D341Med (cell line): ENCODE data around the gene NCOA7.
"Not testable (repeated sequence)": the region's sequence is repeated elsewhere in the genome, so short reads cannot be mapped to it uniquely, and the experiment has no call there.

Source experiments
- DNase-seq: peaks from one replicate; pipeline ENCODE4 v3.0.0; 2012; ENCODE audit warnings: low spot score

Gene NCOA7

DNA sequence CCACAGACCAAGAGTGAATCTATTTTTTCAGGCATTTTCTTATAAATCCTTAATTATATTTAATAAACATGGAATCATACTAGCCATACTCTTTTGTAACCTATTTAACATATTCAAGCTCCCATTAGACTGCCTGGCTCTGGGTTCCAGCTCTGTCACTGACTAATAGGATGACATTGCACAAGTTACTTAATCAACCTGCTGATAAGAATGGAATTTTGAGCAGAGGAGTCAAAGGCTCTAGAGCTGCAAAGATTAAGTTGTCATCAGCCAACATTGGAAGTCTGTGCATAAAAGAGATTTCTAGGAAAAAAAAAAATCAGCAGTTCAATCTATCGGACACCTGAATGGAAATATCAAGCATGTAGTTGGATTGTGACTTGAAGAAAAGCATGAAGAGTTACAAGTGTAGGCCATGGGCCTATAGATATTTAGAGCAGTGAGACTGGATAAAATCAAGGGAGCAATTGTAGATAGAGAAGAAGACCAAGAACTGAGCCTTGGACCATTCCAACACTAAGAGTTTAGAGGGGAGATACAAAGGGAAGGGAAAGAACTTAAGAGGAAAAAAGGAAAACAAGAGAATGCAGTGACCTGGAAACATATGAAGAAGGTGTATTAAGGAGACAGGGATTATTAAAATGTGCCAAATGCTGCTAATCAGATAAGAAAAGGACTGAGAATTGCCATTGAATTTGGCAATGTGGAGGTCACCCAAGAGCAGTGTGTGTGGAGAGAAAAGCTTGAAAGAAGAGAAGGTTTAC lies 154.8 kb downstream of the NCOA7 start:
- no peak for DNase-seq

DNA sequence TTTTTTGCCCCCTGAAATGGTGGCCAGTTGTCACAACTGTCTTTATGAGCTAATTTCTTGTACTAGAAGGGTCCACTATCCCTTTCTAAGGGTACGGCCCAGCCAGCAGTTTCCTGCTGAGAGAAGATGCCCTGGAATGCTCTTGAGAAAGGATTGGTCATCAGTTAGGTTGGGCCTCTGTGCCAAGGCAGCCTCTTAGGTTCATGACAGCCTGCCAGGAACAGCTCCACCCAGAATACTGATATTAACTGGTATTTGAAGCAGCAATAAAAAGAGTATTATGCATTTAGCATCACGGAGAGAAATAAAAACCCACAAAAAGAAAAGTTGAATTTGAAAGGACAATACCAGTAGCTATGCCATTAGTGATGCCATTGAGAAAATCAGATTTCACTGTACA lies 156.9 kb downstream of the NCOA7 start:
- DNase-seq: no peak

DNA sequence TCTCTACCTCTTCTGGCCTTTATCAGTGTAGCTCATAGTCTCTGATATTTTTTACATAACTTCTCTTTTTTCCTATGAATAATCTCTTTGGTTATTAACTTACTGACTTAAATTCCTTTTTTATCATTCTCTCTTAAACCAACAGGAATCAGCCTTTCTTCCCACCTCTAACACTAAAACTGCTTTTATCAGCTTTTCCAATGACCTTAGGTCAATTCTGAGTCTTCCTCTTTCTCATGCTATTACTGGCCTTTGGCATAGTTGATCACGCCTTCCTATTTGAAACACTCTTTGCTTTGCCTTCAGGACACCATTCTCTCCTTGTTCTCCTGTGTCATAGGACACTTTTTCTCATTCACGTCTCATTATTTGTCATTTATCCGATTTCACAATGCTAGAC lies 157.7 kb downstream of the NCOA7 start:
- no peak for DNase-seq

DNA sequence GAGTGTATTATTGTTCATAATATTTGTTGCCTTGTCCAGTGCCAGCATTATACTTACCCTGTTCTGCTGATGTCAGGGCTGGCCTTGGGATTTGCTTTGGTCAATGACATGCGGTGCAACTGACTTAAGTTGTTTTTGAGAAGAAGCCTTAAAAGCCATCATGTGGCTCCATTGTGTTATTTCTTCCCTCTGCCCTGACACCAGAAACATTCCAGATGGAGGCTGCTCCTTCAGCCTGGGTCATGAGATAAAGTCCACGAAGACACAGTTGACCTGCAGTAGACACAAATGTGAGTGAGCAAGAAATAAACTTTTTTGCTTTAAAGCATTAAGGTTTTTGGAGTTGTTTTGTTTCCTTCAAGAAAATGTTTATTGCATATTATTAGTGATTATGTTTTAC lies 158.3 kb downstream of the NCOA7 start:
- no peak for DNase-seq

DNA sequence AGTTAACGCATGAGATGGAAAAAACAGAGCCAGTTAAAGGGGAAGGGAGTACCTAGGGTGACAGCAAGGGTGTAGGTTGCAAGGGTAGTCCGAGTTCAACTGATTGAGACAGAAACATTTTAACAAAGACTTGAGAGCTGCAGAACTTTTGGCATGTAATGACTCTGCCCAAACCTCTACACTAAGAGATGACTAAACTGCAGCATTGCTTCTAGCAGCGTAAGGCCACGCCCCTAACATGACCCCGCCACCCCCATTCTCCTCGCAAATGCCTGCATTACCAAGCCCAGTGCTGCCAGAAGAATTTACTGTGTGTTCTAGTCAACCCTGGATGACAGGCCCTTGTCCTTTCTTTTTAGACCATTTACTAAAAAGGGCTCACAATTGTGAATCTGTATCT lies 159.5 kb downstream of the NCOA7 start:
- DNase-seq: no peak

DNA sequence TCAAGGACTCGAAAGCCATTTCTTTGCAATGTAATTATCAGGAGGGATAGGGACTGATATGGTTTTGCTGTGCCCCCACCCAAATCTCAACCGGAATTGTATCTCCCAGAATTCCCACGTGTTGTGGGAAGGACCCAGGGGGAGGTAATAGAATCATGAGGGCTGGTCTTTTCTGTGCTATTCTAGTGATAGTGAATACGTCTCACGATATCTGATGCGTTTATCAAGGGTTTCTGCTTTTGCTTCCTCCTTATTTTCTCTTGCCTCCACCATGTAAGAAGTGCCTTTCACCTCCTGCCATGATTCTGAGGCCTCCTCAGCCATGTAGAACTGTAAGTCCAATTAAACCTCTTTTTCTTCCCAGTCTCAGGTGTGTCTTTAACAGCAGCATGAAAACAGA lies 160.0 kb downstream of the NCOA7 start:
- not testable (repeated sequence) for DNase-seq

DNA sequence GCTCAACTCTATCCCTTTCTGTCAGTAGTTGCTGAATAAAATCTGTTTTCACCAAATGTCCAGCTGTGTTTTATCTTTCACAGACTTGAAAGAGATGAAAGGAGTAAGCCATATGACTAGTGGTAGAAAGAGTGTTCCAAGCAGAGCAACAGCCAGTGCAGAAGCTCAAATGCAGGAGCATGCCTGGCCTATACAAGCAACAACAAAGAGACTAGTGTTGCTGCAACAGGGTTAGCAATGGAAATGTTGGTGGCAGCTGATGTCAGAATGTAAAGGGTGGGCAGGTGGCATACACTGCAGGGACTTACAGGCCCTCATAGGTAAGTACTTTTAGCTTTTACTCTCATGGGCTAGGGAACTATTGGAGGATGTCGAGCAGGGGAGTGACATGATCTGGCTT lies 160.6 kb downstream of the NCOA7 start:
- no peak for DNase-seq

DNA sequence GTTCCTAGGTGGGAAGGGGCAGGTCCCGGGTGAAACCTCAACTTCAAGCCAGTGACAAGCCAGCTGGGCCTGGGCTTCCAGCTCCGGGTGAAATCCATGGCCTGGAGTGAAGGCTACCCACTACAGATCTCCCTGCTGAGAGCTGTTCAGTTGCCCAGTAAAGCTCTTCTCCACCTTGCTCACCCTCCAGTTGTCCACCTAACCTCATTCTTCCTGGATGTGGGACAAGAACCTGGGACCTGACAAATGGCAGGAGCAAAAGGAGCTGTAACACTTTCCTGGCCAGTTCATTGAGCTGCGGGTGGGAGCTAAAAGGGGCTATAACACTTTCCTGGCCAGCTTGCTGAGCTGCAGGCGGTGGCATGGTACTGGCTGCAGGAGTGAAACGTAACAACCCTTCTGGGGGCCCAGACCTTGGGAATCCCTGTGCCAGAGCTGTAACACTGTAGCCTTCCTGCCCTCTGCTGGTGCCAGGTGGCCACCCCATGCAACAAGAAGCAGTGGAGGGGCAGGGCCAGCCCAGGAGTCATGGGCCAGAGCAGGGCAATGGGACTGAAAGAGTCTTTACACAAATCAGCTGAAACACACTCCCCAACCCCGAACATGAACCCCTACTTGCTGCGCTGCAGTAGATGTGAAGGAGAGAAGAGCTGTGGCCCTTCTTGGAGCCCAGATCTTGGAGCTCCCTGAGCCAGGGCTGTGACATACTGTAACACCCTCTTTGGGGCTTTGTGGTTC lies 162.2 kb downstream of the NCOA7 start:
- DNase-seq: peak; percentile 53

DNA sequence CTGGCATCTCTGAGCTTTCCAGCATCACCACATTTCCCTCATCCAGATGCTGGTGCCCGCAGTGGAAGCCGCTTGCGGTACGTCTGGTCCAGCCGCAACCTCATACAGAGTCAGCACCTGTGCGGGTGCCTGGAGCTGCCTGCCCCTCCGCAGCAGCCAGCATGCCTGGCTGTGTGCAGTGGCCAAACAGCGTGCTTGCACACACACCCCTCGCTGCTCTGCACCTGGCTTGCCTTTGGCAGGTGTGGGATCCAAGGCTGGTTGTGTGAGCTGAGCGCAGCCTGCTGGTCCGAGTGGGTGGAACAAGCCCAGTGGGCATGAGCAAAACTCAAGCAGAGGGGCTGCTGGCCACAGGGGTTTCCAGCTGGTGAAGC lies 162.7 kb downstream of the NCOA7 start:
- DNase-seq: no peak

DNA sequence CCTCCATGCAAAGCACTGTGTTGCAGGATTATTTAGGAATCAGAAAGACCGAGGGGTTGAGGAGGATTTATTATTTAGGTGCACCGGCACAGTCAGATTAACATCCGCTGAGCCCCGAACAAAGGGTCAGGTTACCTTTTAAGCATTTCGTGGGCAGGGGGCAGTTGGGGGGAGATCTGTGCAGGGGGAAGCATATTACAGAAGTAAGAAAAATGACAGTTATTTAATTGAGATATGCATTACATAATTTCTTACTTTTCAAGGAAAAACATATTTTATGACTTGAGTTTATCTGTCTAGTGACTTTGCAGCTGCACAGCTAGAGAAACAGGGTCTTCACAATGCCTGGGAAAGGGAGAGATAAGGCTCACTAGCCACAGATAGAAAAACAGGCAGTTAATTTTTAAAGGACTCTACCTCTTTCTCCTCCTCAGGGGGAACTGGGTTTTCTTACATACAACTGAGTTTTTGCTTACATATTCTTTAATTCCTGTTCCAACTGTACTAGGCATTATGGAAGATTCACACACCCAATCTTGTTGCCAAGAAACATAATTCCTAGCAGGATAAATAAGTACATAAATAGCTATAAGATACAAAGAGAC lies 164.1 kb downstream of the NCOA7 start:
- no peak for DNase-seq

DNA sequence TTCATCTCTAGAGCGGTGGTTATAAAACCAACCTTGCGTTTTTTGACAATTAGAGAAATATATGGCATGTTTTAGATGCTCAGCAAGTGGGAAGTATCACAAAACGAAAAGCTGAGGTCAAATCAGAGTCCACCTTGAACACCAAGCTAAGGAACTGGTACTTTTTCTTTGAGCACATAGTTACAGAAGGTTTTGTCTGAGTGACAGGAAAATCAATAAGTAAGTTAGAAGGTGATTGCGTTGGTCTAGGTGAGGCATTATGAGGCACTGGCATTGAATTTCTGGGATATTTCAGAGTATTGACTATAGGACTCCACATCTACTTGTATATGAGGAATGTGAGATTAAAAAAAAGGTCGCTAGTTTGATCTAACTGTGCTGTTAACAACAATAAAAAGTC lies 165.2 kb downstream of the NCOA7 start:
- DNase-seq: no peak

DNA sequence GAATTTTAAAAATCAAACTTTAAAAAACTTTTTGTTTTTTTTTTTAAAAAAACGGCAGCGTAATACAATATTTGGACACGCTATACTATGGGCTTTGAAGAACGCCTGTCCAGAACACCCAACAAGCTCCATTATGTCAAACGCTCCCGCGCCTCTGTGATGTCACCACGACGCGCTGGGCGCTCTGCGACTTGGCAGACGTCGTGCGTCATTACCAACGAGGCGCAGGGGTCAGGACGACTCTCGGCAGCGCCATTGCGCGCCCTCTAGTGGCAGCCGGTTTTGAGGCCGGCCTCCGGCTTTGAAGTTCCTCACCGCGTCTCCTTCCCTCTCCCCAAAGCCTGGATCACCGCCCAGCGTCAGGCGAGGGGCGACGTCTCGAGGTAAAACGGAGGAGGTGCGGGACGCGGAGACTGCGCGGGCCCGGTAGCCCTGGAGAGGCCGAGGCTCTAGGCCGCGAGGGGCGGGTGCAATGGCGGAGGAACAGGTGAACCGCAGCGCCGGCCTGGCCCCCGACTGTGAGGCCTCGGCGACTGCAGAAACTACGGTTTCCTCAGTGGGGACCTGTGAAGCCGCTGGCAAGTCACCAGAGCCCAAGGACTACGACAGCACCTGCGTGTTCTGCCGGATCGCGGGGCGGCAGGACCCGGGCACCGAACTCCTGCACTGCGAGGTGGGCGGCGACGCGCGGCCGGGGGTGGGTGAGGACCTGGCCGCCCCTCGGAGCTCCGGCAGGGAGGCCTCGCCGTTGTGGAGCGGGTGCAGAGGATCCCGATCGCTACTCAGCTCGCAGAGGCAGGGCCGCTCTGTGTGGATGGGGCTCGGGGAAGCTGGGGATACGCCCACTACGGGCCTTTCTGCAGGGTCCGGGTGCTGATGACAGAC lies 166.0 kb downstream of the NCOA7 start, which contains the start of gene HINT3:
Gene HINT3, plus strand, starts transcription at position 265 of the 885 bp plus-strand sequence. Its CDS starts 208 bp downstream, at position 473.
- peak; percentile 96 for DNase-seq

DNA sequence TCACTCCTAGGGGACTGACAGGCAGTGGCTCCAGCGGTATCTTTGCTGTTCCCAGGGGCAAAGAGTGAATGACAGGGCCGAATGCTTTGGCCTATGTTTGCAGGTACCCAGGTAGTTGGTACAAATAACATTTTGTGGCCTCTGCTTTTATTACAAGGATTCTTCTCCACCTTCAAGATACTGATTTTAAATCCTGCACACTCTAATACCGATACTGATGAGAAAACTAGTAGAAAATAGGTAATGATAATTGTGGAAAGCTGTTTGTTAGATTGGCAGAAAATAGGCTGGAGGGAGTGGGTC lies 166.6 kb downstream of the NCOA7 start:
- no peak for DNase-seq

DNA sequence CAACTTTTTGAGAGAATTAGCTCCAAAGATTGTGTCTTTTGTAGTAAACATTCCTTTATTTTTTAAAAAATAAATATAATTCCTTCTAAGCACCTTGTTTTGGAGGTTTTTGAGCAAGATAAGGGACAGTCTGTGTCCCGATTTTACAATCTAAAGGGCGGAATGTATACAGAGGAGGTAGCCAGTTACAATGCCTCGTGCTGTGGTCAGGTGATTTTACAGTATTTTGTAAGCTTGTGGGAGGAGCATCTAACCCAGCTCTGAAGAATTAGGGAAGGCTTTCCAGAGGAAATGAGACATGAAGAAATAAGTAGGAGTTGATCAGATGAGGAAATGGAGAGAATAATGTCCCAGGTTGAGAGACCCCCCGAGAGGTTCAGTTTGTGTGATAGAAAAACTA lies 167.1 kb downstream of the NCOA7 start:
- no peak for DNase-seq

DNA sequence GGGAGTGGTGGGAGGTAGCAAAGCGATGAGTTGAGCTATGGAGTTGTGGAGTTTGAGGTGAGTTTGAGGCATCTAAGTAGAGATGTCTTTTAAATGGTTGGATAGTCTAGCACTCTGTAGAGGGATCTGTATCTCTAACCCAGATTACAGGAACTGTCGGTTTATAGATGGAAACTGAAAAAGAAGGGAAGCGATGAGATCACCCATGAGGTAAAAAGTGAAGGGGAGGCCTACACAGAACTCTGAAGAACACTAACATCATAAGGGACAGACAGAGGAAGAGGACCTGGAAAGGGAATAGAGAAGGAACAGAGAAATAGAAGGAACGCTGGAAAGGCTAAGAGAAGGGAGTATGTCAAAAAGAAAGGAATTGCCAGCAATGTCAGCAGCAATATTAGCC lies 168.3 kb downstream of the NCOA7 start:
- DNase-seq: no peak

DNA sequence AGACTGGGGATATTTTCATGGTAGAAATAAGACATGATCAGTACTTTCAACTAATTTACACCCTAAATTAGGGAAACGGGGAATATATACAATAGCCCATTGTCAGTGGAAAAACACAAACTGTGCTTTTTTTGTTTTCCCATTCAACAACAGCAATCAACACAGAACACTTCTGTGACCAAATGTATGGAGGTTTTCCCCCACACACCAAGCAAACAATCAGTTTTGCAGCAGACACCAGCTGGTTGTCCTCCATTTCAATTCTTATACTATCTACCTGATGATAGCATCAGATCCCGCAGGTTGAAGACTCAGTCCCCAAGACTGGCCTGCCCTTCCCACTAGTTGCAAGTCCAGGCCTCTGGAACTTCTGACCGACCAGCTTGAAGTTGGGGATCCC lies 170.4 kb downstream of the NCOA7 start:
- no peak for DNase-seq

DNA sequence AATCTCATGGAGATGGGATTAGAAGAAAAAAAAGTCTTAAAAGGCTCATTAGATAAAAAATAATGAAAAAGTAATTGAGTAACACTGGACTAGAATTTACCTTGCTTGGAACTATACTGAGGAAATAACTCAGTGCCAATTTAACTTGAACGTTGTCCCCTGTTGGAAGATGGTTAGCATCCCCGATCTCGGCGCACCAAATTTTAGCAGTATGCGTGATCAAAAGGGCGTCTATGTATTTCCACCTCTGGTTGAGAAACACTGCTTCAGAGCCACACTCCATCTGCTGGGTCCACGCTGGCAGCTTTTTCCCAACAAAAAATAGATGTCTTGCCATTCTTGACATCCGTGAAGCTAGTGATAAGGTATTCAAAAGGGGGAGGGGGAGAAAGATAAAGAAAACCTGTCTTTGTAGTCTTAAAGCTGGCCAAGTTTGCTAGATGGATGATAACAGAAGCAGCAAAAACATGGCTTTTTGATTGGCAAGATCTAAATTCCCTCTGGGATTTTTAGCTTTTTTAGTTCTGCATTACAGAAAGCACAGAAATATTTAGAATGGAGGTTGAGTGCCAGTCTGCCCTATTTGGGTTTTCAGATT lies 172.2 kb downstream of the NCOA7 start:
- DNase-seq: no peak

DNA sequence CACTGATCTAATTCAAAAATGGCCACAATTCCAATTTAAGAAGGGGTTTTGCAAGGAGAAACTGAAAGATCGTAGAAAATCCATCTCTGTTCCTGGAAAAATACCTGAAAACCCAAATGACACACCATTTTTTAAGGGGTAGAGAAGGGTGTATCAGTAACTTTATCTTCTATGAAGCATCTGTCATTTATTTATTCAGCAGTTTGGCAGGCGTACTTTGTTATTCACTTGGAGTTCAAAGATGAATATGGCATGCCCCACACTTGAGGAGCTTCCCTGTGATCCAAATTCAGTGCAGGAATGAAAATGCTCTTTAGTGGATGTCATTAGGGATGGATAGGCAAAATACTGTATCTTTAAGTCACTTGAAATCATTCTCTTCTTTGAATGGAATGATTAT lies 173.1 kb downstream of the NCOA7 start:
- DNase-seq: no peak

DNA sequence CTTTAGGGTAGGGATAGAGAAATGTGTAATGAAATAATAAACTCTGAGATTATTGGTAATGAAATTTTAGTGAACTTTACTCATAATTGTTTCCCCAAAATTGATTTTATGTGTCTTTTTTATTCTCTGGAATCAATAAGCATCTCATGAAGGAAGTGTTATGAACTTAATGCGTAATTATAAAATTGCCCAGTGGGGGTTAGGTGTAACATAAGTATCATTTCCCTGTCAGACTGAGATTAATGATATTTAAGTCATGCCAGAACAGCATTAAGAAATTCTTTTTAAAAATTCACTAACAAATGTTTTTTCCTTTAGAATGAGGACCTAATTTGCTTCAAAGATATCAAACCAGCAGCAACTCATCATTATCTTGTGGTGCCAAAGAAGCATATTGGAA lies 175.8 kb downstream of the NCOA7 start:
- no peak for DNase-seq

DNA sequence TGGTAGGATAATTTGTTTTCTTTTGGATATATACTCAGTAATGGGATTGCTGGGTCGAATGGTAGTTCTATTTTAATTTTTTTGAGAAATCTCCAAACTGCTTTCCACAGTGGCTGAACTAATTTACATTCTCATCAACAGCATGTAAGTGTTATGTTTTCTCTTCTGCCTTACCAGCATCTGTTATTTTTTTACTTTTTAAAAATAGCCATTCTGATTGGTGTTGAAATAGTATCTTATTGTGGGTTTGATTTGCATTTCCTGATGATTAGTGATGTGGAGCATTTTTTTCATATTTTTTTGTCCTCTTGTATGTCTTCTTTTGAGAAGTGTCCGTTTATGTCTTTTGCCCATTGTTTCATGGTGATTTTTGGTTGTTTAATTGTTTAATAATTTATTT lies 177.7 kb downstream of the NCOA7 start:
- no peak for DNase-seq

DNA sequence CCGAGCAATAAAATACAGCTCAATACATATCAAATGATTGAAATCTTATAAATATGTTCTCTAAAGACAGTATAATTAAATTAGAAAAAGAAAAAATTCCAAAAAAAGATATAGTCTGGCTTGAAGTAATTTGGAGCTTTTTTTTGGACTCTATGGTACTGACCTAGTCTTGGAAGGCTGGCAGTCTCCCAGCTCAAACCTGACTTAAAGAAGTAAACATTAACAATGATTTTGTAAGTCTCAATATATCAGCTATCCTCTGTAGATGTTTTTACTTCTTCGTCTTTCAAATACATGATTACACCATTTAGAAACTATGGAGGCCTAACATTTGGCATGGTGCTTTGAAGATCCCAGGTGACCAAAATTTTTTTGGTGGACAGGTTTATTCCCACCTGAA lies 180.0 kb downstream of the NCOA7 start:
- DNase-seq: no peak

DNA sequence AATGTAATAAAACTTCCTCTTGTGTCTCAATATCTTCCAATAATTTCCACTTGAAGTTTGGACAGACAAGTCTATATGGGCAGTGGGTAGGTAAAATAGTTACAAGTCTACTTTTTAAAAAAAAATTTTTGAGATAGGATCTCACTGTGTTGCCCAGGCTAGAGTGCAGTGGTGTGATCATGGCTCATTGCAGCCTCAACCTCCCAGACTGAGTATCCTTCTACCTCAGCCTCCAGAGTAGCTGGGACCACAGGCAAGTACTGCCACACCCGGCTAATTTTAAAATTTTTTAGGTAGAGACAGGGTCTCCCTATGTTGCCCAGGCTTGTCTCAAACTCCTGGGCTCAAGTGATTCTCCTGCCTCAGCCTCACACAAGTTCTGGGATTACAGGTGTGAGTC lies 181.7 kb downstream of the NCOA7 start:
- not testable (repeated sequence) for DNase-seq
